Mammary epithelial cell (primary cell): ENCODE results near the gene RASSF1.

ENCODE experiments used
- EZH2 ChIP-seq: IDR thresholded peaks from 2 replicates; pipeline ENCODE4 v1.6.1; 2012; ENCODE audit warnings: low read length, inconsistent platforms, borderline replicate concordance
- TF ChIP-seq, protein P1 (sequence below), 2 donors: IDR thresholded peaks in 1 of 2; conservative IDR thresholded peaks in 1 of 2; 2 replicates each; pipeline ENCODE4 v1.5.1; 2011 to 2012; ENCODE audit warnings: inconsistent platforms in 2 of 2, low read length in 2 of 2, mild to moderate bottlenecking in 2 of 2, control low read depth in 1 of 2, low read depth in 1 of 2; ENCODE audit not compliant: insufficient read depth in 1 of 2; ENCODE audit errors: extremely low read depth in 1 of 2

DNA sequence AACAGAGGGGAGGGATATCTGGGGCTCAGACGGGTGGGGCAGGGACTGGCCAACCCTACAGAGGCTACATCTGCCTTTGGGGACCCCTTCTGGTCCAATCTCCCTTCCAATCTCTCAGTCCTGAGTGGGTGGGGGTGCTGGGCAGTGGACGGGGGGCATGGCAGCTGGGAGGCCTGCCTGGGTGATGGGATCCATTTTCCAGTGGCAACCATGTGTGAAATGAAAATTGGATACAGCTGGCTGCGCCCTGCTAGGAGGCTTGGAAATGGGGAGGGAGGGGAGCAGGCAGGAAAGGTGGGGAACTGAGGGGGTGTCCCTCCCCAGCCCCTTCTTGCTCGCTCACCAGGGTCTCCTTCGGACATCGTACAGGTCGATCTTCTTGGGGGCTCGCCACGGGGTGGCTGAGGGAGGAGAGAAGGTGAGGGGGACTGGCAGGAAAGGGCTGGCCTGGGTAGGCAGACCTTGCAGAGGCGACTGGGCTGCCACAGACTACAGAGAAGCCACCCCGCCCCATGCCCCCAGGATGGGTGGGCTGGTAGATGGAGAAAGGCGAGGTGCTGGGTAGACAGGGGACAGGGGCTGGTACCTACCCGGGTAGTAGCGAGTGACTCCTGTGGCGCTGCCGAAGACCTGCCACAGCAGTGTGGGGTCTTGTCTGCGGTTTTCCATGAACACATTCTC, 39.9 kb upstream of the RASSF1 start:
- TF ChIP-seq, protein P1, sequence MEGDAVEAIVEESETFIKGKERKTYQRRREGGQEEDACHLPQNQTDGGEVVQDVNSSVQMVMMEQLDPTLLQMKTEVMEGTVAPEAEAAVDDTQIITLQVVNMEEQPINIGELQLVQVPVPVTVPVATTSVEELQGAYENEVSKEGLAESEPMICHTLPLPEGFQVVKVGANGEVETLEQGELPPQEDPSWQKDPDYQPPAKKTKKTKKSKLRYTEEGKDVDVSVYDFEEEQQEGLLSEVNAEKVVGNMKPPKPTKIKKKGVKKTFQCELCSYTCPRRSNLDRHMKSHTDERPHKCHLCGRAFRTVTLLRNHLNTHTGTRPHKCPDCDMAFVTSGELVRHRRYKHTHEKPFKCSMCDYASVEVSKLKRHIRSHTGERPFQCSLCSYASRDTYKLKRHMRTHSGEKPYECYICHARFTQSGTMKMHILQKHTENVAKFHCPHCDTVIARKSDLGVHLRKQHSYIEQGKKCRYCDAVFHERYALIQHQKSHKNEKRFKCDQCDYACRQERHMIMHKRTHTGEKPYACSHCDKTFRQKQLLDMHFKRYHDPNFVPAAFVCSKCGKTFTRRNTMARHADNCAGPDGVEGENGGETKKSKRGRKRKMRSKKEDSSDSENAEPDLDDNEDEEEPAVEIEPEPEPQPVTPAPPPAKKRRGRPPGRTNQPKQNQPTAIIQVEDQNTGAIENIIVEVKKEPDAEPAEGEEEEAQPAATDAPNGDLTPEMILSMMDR (conservative IDR thresholded peaks at IDR 0.05 in 1 of 2, IDR thresholded peaks at IDR 0.05 in 1 of 2; ENCODE audit: extremely low read depth in 1 of 2, insufficient read depth in 1 of 2, low read depth in 1 of 2, low read length in 2 of 2): no peak
- no peak for TF ChIP-seq EZH2
